Mesothelial cell of epicardium (in vitro differentiated cells): ENCODE results near the gene ARNT2. TPM values are rescaled to one million over a fixed set of nuclear protein-coding genes. Genes with fewer than 3 reads are reported as not detected.

Source experiments
- DNase-seq, 2 experiments: peaks; one replicate each; pipeline ENCODE4 v3.0.0; 2021; ENCODE audit warnings: low spot score in 2 of 2; ENCODE audit not compliant: unreplicated experiment in 2 of 2
- H3K27ac Mint-ChIP-seq: 2 replicates; pipeline ENCODE4 v1.8.0; 2021; ENCODE audit warnings: mixed read lengths
- H3K27me3 Mint-ChIP-seq: 2 replicates; pipeline ENCODE4 v1.8.0; 2021; ENCODE audit warnings: low read depth, mixed read lengths
- H3K36me3 Mint-ChIP-seq: 2 replicates; pipeline ENCODE4 v1.8.0; 2021; ENCODE audit warnings: mixed read lengths
- H3K4me1 Mint-ChIP-seq: 2 replicates; pipeline ENCODE4 v1.8.0; 2021; ENCODE audit warnings: mixed read lengths
- H3K4me3 Mint-ChIP-seq: 2 replicates; pipeline ENCODE4 v1.8.0; 2021; ENCODE audit warnings: mild to moderate bottlenecking, moderate library complexity, mixed read lengths
- H3K9me3 Mint-ChIP-seq: 2 replicates; pipeline ENCODE4 v1.8.0; 2021; ENCODE audit warnings: mixed read lengths
- CTCF ChIP-seq: fragments of 200-600 bp; sonication (generic); IDR thresholded peaks from one replicate; pipeline ENCODE4 v1.5.0; 2021; ENCODE audit warnings: antibody characterized with exemption; ENCODE audit not compliant: unreplicated experiment
- total RNA-seq: library from RNA; stranded (reverse); gene quantifications from 3 replicates; pipeline ENCODE4 v1.2.1, GENCODE V29; 2021

ARNT2 gene
- total RNA-seq, 1 donor from 2014 or later: 20.2 TPM

GRCh38 chr15:80449825-80450224 lies 45.6 kb downstream of the ARNT2 start:
- TF ChIP-seq CTCF: no peak
- Mint-ChIP-seq H3K36me3 (no peaks in the 10 kb centered on the region), H3K9me3 (no peaks in the 10 kb centered on the region), H3K27me3 (no peaks in the 10 kb centered on the region), H3K4me3 (no peak overlapping the region), H3K27ac (no peak overlapping the region), H3K4me1 (peaks cover 5% of the 10 kb centered on the region)
- no peak for DNase-seq

GRCh38 chr15:80450811-80451321 lies 46.7 kb downstream of the ARNT2 start:
- Mint-ChIP-seq H3K27me3 (no peaks in the 10 kb centered on the region), H3K4me1 (peaks cover 11% of the 10 kb centered on the region), H3K9me3 (no peaks in the 10 kb centered on the region), H3K27ac (no peak overlapping the region), H3K36me3 (no peaks in the 10 kb centered on the region), H3K4me3 (no peak overlapping the region)
- TF ChIP-seq CTCF: no peak
- no peak for DNase-seq

DNA sequence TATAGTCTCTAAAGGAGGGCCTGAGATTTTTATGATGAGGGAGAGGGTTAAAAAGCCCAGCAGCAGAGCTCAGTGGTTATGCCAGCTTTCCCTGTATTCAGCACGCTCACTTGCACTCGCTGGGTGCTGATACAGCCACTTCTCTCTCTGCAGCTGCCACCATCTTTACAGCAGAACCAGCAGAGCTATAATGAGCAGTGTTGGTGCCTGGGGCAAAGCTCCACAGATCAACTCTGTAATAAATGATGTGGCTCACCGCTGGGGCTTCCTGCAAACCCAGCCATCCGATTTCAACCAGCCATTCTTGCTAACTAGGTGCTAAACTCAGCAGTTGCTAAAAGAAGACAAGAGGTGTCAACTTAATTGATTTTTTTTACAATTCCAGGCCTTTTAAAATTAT lies 48.0 kb downstream of the ARNT2 start:
- H3K4me1 Mint-ChIP-seq: peaks cover 15% of the 10 kb centered on the region
- H3K27ac Mint-ChIP-seq: no peak overlapping the region
- H3K4me3 Mint-ChIP-seq: no peak overlapping the region
- no peaks in the 10 kb centered on the region for H3K27me3 Mint-ChIP-seq
- no peaks in the 10 kb centered on the region for H3K9me3 Mint-ChIP-seq
- no peak for DNase-seq
- no peak for TF ChIP-seq CTCF
- H3K36me3 Mint-ChIP-seq: no peaks in the 10 kb centered on the region

GRCh38 chr15:80455051-80455648 lies 51.0 kb downstream of the ARNT2 start:
- Mint-ChIP-seq H3K9me3 (no peaks in the 10 kb centered on the region), H3K4me3 (no peak overlapping the region), H3K36me3 (no peaks in the 10 kb centered on the region), H3K27me3 (no peaks in the 10 kb centered on the region), H3K4me1 (peaks cover 18% of the 10 kb centered on the region), H3K27ac (peak overlapping the region; percentile 55)
- no peak for DNase-seq
- no peak for TF ChIP-seq CTCF

- H3K4me3 Mint-ChIP-seq: no peak overlapping the region
- H3K36me3 Mint-ChIP-seq: peaks cover 2% of the 10 kb centered on the region
- peak overlapping the region; percentile 55 for H3K27ac Mint-ChIP-seq
- DNase-seq: peak in 1 of 2 experiments; percentile 73
- TF ChIP-seq CTCF: peak; percentile 88
- H3K4me1 Mint-ChIP-seq: peaks cover 18% of the 10 kb centered on the region
- H3K9me3 Mint-ChIP-seq: no peaks in the 10 kb centered on the region
- H3K27me3 Mint-ChIP-seq: no peaks in the 10 kb centered on the region
These were observed 51.7 kb downstream of the ARNT2 start for GRCh38 chr15:80455668-80456442.
